Neural cell (in vitro differentiated cells): ENCODE measurements around the gene KHSRP. TPM values are rescaled to one million over a fixed set of nuclear protein-coding genes. Genes with fewer than 3 reads are reported as not detected.

Source experiments
- H2AFZ ChIP-seq: fragments of 200-600, 300-800 bp; sonication (generic), shearing (Covaris generic); 2 replicates; pipeline ENCODE4 v1.6.0; 2014; ENCODE audit warnings: low read depth, mild to moderate bottlenecking, antibody characterized with exemption, low read length, moderate library complexity
- H3F3A ChIP-seq: fragments of 200-600 bp; shearing (Covaris generic); 2 replicates; pipeline ENCODE4 v1.6.1; 2016; ENCODE audit warnings: mild to moderate bottlenecking, moderate library complexity, mixed read lengths, antibody characterized with exemption, low read length; ENCODE audit not compliant: insufficient read depth, poor library complexity, severe bottlenecking
- H3K27ac ChIP-seq: fragments of 200-600, 300-800 bp; sonication (generic), shearing (Covaris generic); 2 replicates; pipeline ENCODE4 v1.5.1; 2014; ENCODE audit warnings: mild to moderate bottlenecking, low read length, moderate library complexity
- H3K27me3 ChIP-seq: fragments of 300-800, 200-600 bp; sonication (generic), shearing (Covaris generic); 2 replicates; pipeline ENCODE4 v1.6.0; 2014; ENCODE audit warnings: mild to moderate bottlenecking, low read depth, low read length, moderate library complexity; ENCODE audit not compliant: insufficient read depth
- H3K36me3 ChIP-seq: fragments of 300-800, 200-600 bp; sonication (generic), shearing (Covaris generic); 2 replicates; pipeline ENCODE4 v1.5.1; 2014; ENCODE audit warnings: mild to moderate bottlenecking, antibody characterized with exemption, low read length, moderate library complexity; ENCODE audit not compliant: insufficient read depth
- H3K4me2 ChIP-seq: fragments of 300-800, 200-600 bp; sonication (generic), shearing (Covaris generic); 2 replicates; pipeline ENCODE4 v1.6.0; 2014; ENCODE audit warnings: mild to moderate bottlenecking, low read length
- H3K4me3 ChIP-seq: fragments of 300-800, 200-600 bp; sonication (generic), shearing (Covaris generic); 2 replicates; pipeline ENCODE4 v1.5.1; 2014; ENCODE audit warnings: mild to moderate bottlenecking, low read length, moderate library complexity
- H3K79me2 ChIP-seq: fragments of 200-600 bp; shearing (Covaris generic); replicated peaks from 2 replicates; pipeline ENCODE4 v1.6.0; 2014; ENCODE audit warnings: mild to moderate bottlenecking, low read length, moderate library complexity; ENCODE audit not compliant: insufficient read depth
- H3K9ac ChIP-seq: fragments of 300-800, 200-600 bp; sonication (generic), shearing (Covaris generic); 2 replicates; pipeline ENCODE4 v1.6.1; 2016; ENCODE audit warnings: mild to moderate bottlenecking, low read length, mixed read lengths
- H3K9me2 ChIP-seq: fragments of 200-600 bp; shearing (Covaris generic); 2 replicates; pipeline ENCODE4 v1.6.1; 2016; ENCODE audit warnings: mild to moderate bottlenecking, low read length, mixed read lengths; ENCODE audit not compliant: insufficient read depth
- H3K9me3 ChIP-seq: fragments of 200-600, 300-800 bp; sonication (generic), shearing (Covaris generic); 2 replicates; pipeline ENCODE4 v1.6.1; 2016; ENCODE audit warnings: mild to moderate bottlenecking, mixed run types, low read length, moderate library complexity, mixed read lengths
- H4K20me1 ChIP-seq: fragments of 200-600 bp; shearing (Covaris generic); 2 replicates; pipeline ENCODE4 v1.6.1; 2016; ENCODE audit warnings: mild to moderate bottlenecking, mixed run types; ENCODE audit not compliant: insufficient read depth
- EP300 ChIP-seq: fragments of 450-650 bp; conservative IDR thresholded peaks from 2 replicates; pipeline ENCODE4 v1.6.1; 2014; ENCODE audit warnings: antibody characterized with exemption, mild to moderate bottlenecking, moderate library complexity; ENCODE audit not compliant: poor library complexity, severe bottlenecking
- EZH2 ChIP-seq: fragments of 200-600, 300-800 bp; shearing (Covaris generic), sonication (generic); IDR thresholded peaks from 2 replicates; pipeline ENCODE4 v1.6.1; 2014; ENCODE audit warnings: antibody characterized with exemption, low read length, borderline replicate concordance, mild to moderate bottlenecking; ENCODE audit not compliant: insufficient read depth, poor library complexity, severe bottlenecking
- MXI1 ChIP-seq: fragments of 450-650 bp; conservative IDR thresholded peaks from 2 replicates; pipeline ENCODE4 v1.6.1; 2014; ENCODE audit warnings: antibody characterized with exemption, mild to moderate bottlenecking; ENCODE audit not compliant: poor library complexity, severe bottlenecking
- POLR2AphosphoS5 ChIP-seq: IDR thresholded peaks from 2 replicates; pipeline ENCODE4 v1.6.1; 2012
- RAD21 ChIP-seq: fragments of 450-650 bp; conservative IDR thresholded peaks from 2 replicates; pipeline ENCODE4 v1.6.1; 2014; ENCODE audit warnings: antibody characterized with exemption, mild to moderate bottlenecking, moderate library complexity
- REST ChIP-seq: IDR thresholded peaks from 2 replicates; pipeline ENCODE4 v1.6.1; 2012; ENCODE audit warnings: borderline replicate concordance
- SMC3 ChIP-seq: fragments of 450-650 bp; conservative IDR thresholded peaks from 2 replicates; pipeline ENCODE4 v1.6.1; 2014; ENCODE audit warnings: antibody characterized with exemption, mild to moderate bottlenecking, moderate library complexity; ENCODE audit not compliant: poor library complexity
- TAF1 ChIP-seq: IDR thresholded peaks from 2 replicates; pipeline ENCODE4 v1.6.1; 2012; ENCODE audit warnings: low read depth
- polyA plus RNA-seq: library from polyadenylated mRNA; depleted of rRNA; stranded (reverse); fragments of >200 nt; gene quantifications from 2 replicates; pipeline ENCODE4 v1.2.3, GENCODE V29; 2014
- TF ChIP-seq, protein P1 (sequence below): fragments of 450-650 bp; IDR thresholded peaks from 2 replicates; pipeline ENCODE4 v1.5.1; 2014; ENCODE audit warnings: antibody characterized with exemption, mild to moderate bottlenecking, moderate library complexity; ENCODE audit not compliant: poor library complexity, severe bottlenecking

Gene KHSRP
- polyA plus RNA-seq, 1 donor from 2014 or later: 33.3 TPM

DNA sequence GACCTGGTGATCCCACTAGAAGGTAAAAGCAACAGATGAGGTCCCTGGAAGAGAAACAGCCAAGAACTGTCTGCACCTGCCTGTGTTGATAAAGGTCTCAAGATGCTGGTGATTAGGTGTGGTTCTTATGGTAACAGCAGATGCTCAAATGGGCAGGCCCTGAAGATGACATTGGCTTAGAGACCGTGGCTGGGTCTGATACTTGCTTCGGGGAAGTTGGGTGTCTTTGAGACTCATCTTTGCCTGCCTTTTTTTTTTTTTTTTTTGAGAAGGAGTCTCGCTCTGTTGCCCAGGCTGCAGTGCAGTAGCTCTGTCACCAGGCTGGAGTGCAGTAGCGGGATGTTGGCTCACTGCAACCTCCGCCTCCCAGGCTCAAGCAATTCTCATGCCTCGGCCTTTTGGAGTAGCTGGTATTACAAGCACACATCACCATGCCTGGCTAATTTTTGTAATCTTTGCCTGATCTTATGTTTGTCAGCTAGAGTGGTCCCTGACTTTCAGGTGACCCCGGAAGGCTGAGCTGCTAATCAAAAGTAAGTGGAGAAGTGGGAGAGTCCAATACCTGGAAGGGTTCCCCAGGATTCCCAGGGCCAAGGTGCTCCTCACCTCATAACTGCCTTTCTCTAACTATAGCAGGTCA is 27.1 kb upstream of the KHSRP start:
- H3K27me3 ChIP-seq: no peaks in the 10 kb centered on the region
- H3K4me2 ChIP-seq: no peak overlapping the region
- H3K4me3 ChIP-seq: no peak overlapping the region
- H3K36me3 ChIP-seq: peaks cover 25% of the 10 kb centered on the region
- H4K20me1 ChIP-seq: no peaks in the 10 kb centered on the region
- no peaks in the 10 kb centered on the region for H3F3A ChIP-seq
- no peak overlapping the region for H2AFZ ChIP-seq
- H3K9ac ChIP-seq: no peak overlapping the region
- no peaks in the 10 kb centered on the region for H3K9me2 ChIP-seq
- no peaks in the 10 kb centered on the region for H3K79me2 ChIP-seq
- no peak overlapping the region for H3K27ac ChIP-seq
- peaks cover 11% of the 10 kb centered on the region for H3K9me3 ChIP-seq
- TF ChIP-seq EZH2: no peak
- TF ChIP-seq MXI1: no peak
- no peak for TF ChIP-seq SMC3
- TF ChIP-seq REST: no peak
- no peak for TF ChIP-seq TAF1
- no peak for TF ChIP-seq POLR2AphosphoS5
- TF ChIP-seq RAD21: no peak
- TF ChIP-seq EP300: no peak
- TF ChIP-seq, protein P1, sequence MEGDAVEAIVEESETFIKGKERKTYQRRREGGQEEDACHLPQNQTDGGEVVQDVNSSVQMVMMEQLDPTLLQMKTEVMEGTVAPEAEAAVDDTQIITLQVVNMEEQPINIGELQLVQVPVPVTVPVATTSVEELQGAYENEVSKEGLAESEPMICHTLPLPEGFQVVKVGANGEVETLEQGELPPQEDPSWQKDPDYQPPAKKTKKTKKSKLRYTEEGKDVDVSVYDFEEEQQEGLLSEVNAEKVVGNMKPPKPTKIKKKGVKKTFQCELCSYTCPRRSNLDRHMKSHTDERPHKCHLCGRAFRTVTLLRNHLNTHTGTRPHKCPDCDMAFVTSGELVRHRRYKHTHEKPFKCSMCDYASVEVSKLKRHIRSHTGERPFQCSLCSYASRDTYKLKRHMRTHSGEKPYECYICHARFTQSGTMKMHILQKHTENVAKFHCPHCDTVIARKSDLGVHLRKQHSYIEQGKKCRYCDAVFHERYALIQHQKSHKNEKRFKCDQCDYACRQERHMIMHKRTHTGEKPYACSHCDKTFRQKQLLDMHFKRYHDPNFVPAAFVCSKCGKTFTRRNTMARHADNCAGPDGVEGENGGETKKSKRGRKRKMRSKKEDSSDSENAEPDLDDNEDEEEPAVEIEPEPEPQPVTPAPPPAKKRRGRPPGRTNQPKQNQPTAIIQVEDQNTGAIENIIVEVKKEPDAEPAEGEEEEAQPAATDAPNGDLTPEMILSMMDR: no peak

GRCh38 chr19:6450166-6450565 is 25.6 kb upstream of the KHSRP start:
- no peaks in the 10 kb centered on the region for H3F3A ChIP-seq
- peaks cover 11% of the 10 kb centered on the region for H3K9me3 ChIP-seq
- H3K4me2 ChIP-seq: no peak overlapping the region
- H3K79me2 ChIP-seq: no peaks in the 10 kb centered on the region
- no peak for TF ChIP-seq TAF1
- TF ChIP-seq EP300: no peak
- TF ChIP-seq, protein P1: no peak
- no peak for TF ChIP-seq REST
- TF ChIP-seq MXI1: no peak
- no peak overlapping the region for H3K27ac ChIP-seq
- H3K4me3 ChIP-seq: no peak overlapping the region
- H2AFZ ChIP-seq: no peak overlapping the region
- peaks cover 20% of the 10 kb centered on the region for H3K36me3 ChIP-seq
- no peaks in the 10 kb centered on the region for H4K20me1 ChIP-seq
- H3K9ac ChIP-seq: no peak overlapping the region
- no peaks in the 10 kb centered on the region for H3K27me3 ChIP-seq
- no peaks in the 10 kb centered on the region for H3K9me2 ChIP-seq
